Measurements from ENCODE around the gene FN3KRP. TPM values are rescaled to one million over a fixed set of nuclear protein-coding genes. Genes with fewer than 3 reads are reported as not detected.

FN3KRP gene
- polyA plus RNA-seq, 4 donors = 43.0 to 48.9 (median 47.4) TPM

- peak in 1 of 4 donors; percentile 36 for DNase-seq (ENCODE audit: low read depth in 4 of 4, low spot score in 3 of 4)
Measured at GRCh38 chr17:82775001-82775823, 58.7 kb downstream of the FN3KRP start.

DNA sequence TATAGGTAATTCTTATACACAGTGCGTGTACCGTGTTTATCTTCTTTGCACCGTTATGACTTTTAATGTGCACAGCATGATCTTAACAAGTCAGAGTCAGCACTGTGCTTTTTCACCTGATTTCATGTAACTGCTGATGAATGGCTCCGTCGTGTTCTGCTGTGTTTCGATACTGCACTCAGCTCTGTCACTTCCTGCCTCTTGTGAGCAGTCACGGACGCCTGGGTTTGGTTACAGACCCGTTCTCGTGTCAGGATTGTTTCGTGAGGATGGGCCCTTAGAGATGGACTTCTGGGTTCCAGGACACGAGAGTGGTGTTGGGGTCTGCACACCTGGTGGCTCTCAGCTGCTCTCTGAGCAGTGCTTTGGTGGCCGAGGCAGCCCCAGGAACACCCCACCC is 59.9 kb downstream of the FN3KRP start:
- DNase-seq (ENCODE audit: low read depth in 4 of 4, low spot score in 3 of 4) = no peak

Other genes with a start within 250 kb of the FN3KRP start
- 10 to 100 TPM; 39.6 to 44.6 (median 42.0) TPM for gene FOXK2, start 197.0 kb upstream of the FN3KRP start, polyA plus RNA-seq (ENCODE audit: insufficient read length in 4 of 4)
- gene WDR45B, start 68.3 kb upstream of the FN3KRP start, polyA plus RNA-seq (ENCODE audit: insufficient read length in 4 of 4) = 100 to 1,000 TPM in 1 of 4 donors, 10 to 100 TPM in 3; 86.2 to 104 (median 96.5) TPM
- 10 to 100 TPM; 16.9 to 24.1 (median 18.1) TPM for gene RAB40B, start 18.0 kb upstream of the FN3KRP start, polyA plus RNA-seq (ENCODE audit: insufficient read length in 4 of 4)
- 10 to 100 TPM; 13.5 to 34.4 (median 25.7) TPM for gene FN3K, start 18.9 kb downstream of the FN3KRP start, polyA plus RNA-seq (ENCODE audit: insufficient read length in 4 of 4)
- gene TBCD, start 35.4 kb downstream of the FN3KRP start, polyA plus RNA-seq (ENCODE audit: insufficient read length in 4 of 4) = 10 to 100 TPM; 54.4 to 90.7 (median 68.7) TPM
- gene ZNF750, start 123.3 kb downstream of the FN3KRP start, polyA plus RNA-seq (ENCODE audit: insufficient read length in 4 of 4) = 1 to 10 TPM in 3 of 4 donors, under 1 TPM in 1; 0.30 to 2.5 (median 1.6) TPM